BJ (cell line): ENCODE data around the gene CD164. TPM values are rescaled to one million over a fixed set of nuclear protein-coding genes. Genes with fewer than 3 reads are reported as not detected.

Experiments used
- CTCF ChIA-PET: fragments of 350-600 bp; formaldehyde crosslinking; extraction: SDS; loops from one replicate; lab custom pipeline; 2021; ENCODE audit warnings: antibody characterized with exemption, inconsistent platforms; lab: Yijun Ruan, JAX
- POLR2A ChIA-PET: fragments of 300-600 bp; sonication (Branson Sonifier 250); formaldehyde crosslinking; extraction: SDS; loops from one replicate; lab custom pipeline; 2021; ENCODE audit warnings: antibody characterized with exemption; lab: Charles Lee
- DNase-seq: peaks from one replicate; pipeline ENCODE4 v3.0.0-alpha.2; 2011; ENCODE audit warnings: low read depth
- H3K27me3 ChIP-seq: 2 replicates; pipeline ENCODE4 v1.6.0; 2011; ENCODE audit warnings: low read length; ENCODE audit not compliant: control insufficient read depth, insufficient read depth
- H3K36me3 ChIP-seq: 2 replicates; pipeline ENCODE4 v1.5.1; 2011; ENCODE audit warnings: low read length; ENCODE audit not compliant: control insufficient read depth, insufficient read depth
- H3K4me3 ChIP-seq: 2 replicates; pipeline ENCODE4 v1.5.1; 2011; ENCODE audit warnings: low read depth, mild to moderate bottlenecking, control low read depth, low read length
- CTCF ChIP-seq: IDR thresholded peaks from 2 replicates; pipeline ENCODE4 v1.5.1; 2011; ENCODE audit warnings: low read depth, mild to moderate bottlenecking, control low read depth, inconsistent platforms, low read length, moderate library complexity; ENCODE audit not compliant: insufficient read depth
- polyA plus RNA-seq: library from polyadenylated mRNA; depleted of rRNA; stranded (reverse); fragments of >200 nt; gene quantifications from 2 replicates; pipeline ENCODE4 v1.2.3, GENCODE V29; 2011

CD164 gene
- polyA plus RNA-seq, 1 experiment, result 298 TPM

GRCh38 chr6:109363753-109364152 lies 18.5 kb downstream of the CD164 start:
- Histone ChIP-seq H3K4me3 (no peak overlapping the region), H3K36me3 (peaks cover 15% of the 10 kb centered on the region), H3K27me3 (no peaks in the 10 kb centered on the region)
- POLR2A ChIA-PET, result interaction anchor here (0.6 kb wide), 1 partner anchor 96 kb away, joined by 4 read pairs; no protein-coding TSS in a partner anchor
- TF ChIP-seq CTCF, result no peak
- no peak for DNase-seq
- CTCF ChIA-PET, result no interaction called here

- CTCF ChIA-PET, result interaction anchor here (0.7 to 1.2 kb wide), 3 partner anchors 9 to 66 kb away, joined by 3 to 4 read pairs (median 3); no protein-coding TSS in a partner anchor
- POLR2A ChIA-PET, result no interaction called here
Measured at GRCh38 chr6:109362102-109362884, 20.0 kb downstream of the CD164 start.

GRCh38 chr6:109360791-109361190 lies 21.5 kb downstream of the CD164 start:
- ChIA-PET POLR2A (no interaction called here), CTCF (no interaction called here)
- TF ChIP-seq CTCF, result no peak
- Histone ChIP-seq H3K36me3 (peaks cover 18% of the 10 kb centered on the region), H3K4me3 (no peak overlapping the region), H3K27me3 (no peaks in the 10 kb centered on the region)
- no peak for DNase-seq

More at GRCh38 chr6:109362102-109362884, 20.0 kb downstream of the CD164 start:
- Histone ChIP-seq H3K27me3 (no peaks in the 10 kb centered on the region), H3K36me3 (peaks cover 14% of the 10 kb centered on the region), H3K4me3 (no peak overlapping the region)
- no peak for TF ChIP-seq CTCF
- no peak for DNase-seq

GRCh38 chr6:109360281-109360680 lies 22.0 kb downstream of the CD164 start:
- Histone ChIP-seq H3K4me3 (no peak overlapping the region), H3K36me3 (peaks cover 18% of the 10 kb centered on the region), H3K27me3 (no peaks in the 10 kb centered on the region)
- POLR2A ChIA-PET, result no interaction called here
- no peak for DNase-seq
- TF ChIP-seq CTCF, result no peak
- CTCF ChIA-PET, result no interaction called here

- TF ChIP-seq CTCF, result no peak
- DNase-seq, result no peak
- Histone ChIP-seq H3K27me3 (no peaks in the 10 kb centered on the region), H3K4me3 (no peak overlapping the region), H3K36me3 (peaks cover 18% of the 10 kb centered on the region)
- ChIA-PET POLR2A (no interaction called here), CTCF (interaction anchor here (1.3 kb wide), 1 partner anchor 11 kb away, joined by 4 read pairs; no protein-coding TSS in a partner anchor)
Measured at GRCh38 chr6:109359248-109359647, 23.0 kb downstream of the CD164 start.
